ENCODE measurements around the gene SLC12A8. TPM values are rescaled to one million over a fixed set of nuclear protein-coding genes. Genes with fewer than 3 reads are reported as not detected.

The SLC12A8 gene
- total and polyA plus RNA-seq, 9 of the 15 experiments (the other 6 are each of a cell fraction or from before 2014, with no cell fraction given): 0.04 to 0.33 (median 0.09) TPM; not detected in 4

DNA sequence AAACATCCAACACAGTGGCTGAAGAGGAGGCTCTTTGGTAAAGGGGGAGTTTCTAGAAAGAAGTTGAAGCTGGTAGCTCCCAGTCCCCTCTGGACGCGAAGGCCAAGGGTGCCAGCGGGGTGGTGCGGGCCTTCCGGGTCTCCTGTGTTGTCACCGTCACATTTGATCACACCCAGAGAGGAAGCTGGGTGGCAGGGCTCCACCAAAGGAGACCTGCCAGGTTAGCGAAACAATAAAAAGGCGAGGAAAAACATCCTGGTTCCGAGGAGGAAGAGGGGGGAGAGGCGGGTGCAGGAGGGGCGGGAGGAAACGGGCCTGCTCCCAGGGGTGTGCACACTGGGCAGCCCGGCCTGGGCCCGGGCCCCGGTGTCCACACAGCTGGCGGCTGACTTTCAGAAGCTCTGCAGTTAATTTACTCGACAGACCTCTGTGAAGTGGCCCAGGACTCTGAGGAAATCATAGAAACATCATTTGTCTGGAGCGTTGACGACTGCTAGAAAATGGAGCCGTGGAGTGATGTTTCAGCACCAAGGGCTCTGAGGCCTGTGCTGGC, 168.9 kb downstream of the SLC12A8 start (continued):
- TF ChIP-seq ETV6 (IDR thresholded peaks at IDR 0.05; ENCODE audit: borderline replicate concordance in 1 of 2, low read depth in 2 of 2, low read length in 1 of 2) (no peak), ETV6 (CRISPR knock-in tag; IDR thresholded peaks at IDR 0.05; ENCODE audit: borderline replicate concordance) (no peak)

DNA sequence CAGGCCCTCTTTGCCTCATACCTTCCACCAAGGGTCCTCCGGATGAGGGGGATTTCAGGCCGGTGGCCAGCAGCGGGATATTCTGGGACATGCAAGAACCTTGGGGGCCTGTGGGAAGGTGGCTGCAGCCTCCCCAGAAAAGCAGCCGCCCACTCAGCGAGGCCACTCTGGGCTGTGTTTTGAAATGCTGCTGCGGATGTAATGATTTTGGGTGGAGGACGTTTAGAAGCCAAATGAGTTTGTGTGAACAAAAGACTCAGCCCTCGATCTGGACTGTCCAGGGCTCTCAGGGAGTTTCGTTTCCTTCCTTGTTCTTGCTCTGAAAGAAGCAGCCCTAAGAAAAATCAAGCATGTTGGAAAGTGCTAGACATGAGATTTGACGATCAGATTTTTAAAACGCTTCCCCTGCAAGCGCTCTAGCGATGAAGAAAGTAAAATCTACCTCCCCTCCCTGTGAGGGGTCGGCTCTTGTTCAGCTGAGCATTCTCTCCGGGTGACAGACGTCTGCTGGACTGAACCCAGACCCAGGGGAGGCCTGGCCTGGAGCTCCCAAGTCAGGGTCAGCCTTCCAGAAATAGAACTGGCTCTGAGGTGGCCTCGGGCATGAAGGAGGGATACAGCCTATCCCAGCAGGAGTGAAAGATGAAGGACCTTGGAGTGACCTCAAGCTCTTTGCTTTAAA, 169.7 kb downstream of the SLC12A8 start:
- ChIA-PET POLR2A (interaction anchor here (0.6 kb wide), 1 partner anchor 118 kb away, joined by 3 read pairs; no protein-coding TSS in a partner anchor), CTCF (ENCODE audit: low intra/inter-chr PET ratio) (no interaction called here)
- no peak for ATAC-seq
- 5% methylated on average over 15 of the region's 17 CpGs for WGBS (ENCODE audit: insufficient coverage, low coverage, missing lambda C conversion rate)
- H3K79me2 ChIP-seq (ENCODE audit: control insufficient read depth, insufficient read depth, low read length): no peaks in the 10 kb centered on the region
- no peak for DNase-seq (ENCODE audit: extremely low read depth in 1 of 4, low spot score in 3 of 4)
- H3K9me1 ChIP-seq (ENCODE audit: control insufficient read depth, insufficient read depth, low read length): no peaks in the 10 kb centered on the region
- peaks cover 0 to 20% of the 10 kb centered on the region in 2 experiments; a peak in 3 of 5 replicates for H3K27me3 ChIP-seq (ENCODE audit: control insufficient read depth in 2 of 2, insufficient read depth in 2 of 2, low read length in 2 of 2)
- in situ Hi-C loops (cut with MboI): no loop called here
- no peaks in the 10 kb centered on the region for H3K4me1 ChIP-seq (replicated peaks in 1 of 2; ENCODE audit: control insufficient read depth in 2 of 2, insufficient read depth in 2 of 2, low read length in 2 of 2)
- no peak overlapping the region for H3K4me2 ChIP-seq (ENCODE audit: insufficient read depth, low read length)
- H3K4me3 ChIP-seq: no peak overlapping the region
- H4K20me1 ChIP-seq (replicated peaks; ENCODE audit: control insufficient read depth, insufficient read depth, low read length): no peaks in the 10 kb centered on the region
- H3K27ac ChIP-seq (ENCODE audit: extremely low read depth, low read depth, low read length): no peak overlapping the region
- H3K9me3 ChIP-seq (replicated peaks; ENCODE audit: control insufficient read depth, insufficient read depth, low read depth, low read length): no peaks in the 10 kb centered on the region
- no TSS peak for BruUV-seq (replicated peaks)
- H3K36me3 ChIP-seq (ENCODE audit: control insufficient read depth, insufficient read depth, low read length): no peaks in the 10 kb centered on the region
- intact Hi-C loops (cut with micrococcal nuclease): no loop called here
- FAIRE-seq: no peak
- no peak overlapping the region for H3K9ac ChIP-seq (ENCODE audit: insufficient read depth in 1 of 2, low read depth in 2 of 2, low read length in 2 of 2)
- no peak overlapping the region for H2AFZ ChIP-seq (ENCODE audit: low read depth, low read length)
- TF ChIP-seq RBM22 (IDR thresholded peaks at IDR 0.05; ENCODE audit: low read depth, low read length, poor library complexity, severe bottlenecking) (no peak), RCOR1 (IDR thresholded peaks at IDR 0.05; ENCODE audit: borderline replicate concordance in 1 of 2, low read depth in 2 of 2, low read length in 2 of 2) (no peak), RAD51 (IDR thresholded peaks at IDR 0.05; ENCODE audit: borderline replicate concordance, low read depth) (no peak), RBFOX2 (IDR thresholded peaks at IDR 0.05; ENCODE audit: low read depth, low read length) (no peak), DIDO1 (tag; IDR thresholded peaks at IDR 0.05; ENCODE audit: low read depth) (no peak), NFXL1 (CRISPR knock-in tag; IDR thresholded peaks at IDR 0.05) (no peak), ZFP30 (CRISPR knock-in tag; IDR thresholded peaks at IDR 0.05; ENCODE audit: borderline replicate concordance) (no peak), NR3C1 (CRISPR knock-in tag; IDR thresholded peaks at IDR 0.05) (no peak), ZNF695 (CRISPR knock-in tag; IDR thresholded peaks at IDR 0.05) (no peak), MAZ (CRISPR knock-in tag; conservative IDR thresholded peaks at IDR 0.05 in 1 of 2, IDR thresholded peaks at IDR 0.05 in 1 of 2) (no peak), FOXJ3 (CRISPR knock-in tag; IDR thresholded peaks at IDR 0.05) (no peak), ZNF197 (CRISPR knock-in tag; IDR thresholded peaks at IDR 0.05; ENCODE audit: low read depth) (no peak), RHOXF2B (CRISPR knock-in tag; conservative IDR thresholded peaks at IDR 0.05) (no peak)
- TF ChIP-seq, protein P1, sequence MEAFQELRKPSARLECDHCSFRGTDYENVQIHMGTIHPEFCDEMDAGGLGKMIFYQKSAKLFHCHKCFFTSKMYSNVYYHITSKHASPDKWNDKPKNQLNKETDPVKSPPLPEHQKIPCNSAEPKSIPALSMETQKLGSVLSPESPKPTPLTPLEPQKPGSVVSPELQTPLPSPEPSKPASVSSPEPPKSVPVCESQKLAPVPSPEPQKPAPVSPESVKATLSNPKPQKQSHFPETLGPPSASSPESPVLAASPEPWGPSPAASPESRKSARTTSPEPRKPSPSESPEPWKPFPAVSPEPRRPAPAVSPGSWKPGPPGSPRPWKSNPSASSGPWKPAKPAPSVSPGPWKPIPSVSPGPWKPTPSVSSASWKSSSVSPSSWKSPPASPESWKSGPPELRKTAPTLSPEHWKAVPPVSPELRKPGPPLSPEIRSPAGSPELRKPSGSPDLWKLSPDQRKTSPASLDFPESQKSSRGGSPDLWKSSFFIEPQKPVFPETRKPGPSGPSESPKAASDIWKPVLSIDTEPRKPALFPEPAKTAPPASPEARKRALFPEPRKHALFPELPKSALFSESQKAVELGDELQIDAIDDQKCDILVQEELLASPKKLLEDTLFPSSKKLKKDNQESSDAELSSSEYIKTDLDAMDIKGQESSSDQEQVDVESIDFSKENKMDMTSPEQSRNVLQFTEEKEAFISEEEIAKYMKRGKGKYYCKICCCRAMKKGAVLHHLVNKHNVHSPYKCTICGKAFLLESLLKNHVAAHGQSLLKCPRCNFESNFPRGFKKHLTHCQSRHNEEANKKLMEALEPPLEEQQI (IDR thresholded peaks at IDR 0.05): no peak
- TF ChIP-seq, protein P2, sequence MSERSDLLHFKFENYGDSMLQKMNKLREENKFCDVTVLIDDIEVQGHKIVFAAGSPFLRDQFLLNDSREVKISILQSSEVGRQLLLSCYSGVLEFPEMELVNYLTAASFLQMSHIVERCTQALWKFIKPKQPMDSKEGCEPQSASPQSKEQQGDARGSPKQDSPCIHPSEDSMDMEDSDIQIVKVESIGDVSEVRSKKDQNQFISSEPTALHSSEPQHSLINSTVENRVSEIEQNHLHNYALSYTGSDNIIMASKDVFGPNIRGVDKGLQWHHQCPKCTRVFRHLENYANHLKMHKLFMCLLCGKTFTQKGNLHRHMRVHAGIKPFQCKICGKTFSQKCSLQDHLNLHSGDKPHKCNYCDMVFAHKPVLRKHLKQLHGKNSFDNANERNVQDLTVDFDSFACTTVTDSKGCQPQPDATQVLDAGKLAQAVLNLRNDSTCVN (CRISPR knock-in tag; IDR thresholded peaks at IDR 0.05): no peak
